Esophagus squamous epithelium (tissue), 5 donors: Measurements from ENCODE around the gene NUP88. TPM values are rescaled to one million over a fixed set of nuclear protein-coding genes. Genes with fewer than 3 reads are reported as not detected.

Experiments used
- DNase-seq: peaks from one replicate; lab custom pipeline; 2025; lab: John Stamatoyannopoulos, UW
- H3K27ac ChIP-seq, 4 donors: fragments of 200-600 bp; sonication (generic); one replicate each; pipeline ENCODE4 v1.5.1; 2016 to 2019; ENCODE audit warnings: mild to moderate bottlenecking in 1 of 4
- H3K27me3 ChIP-seq, 4 donors: fragments of 200-600 bp; sonication (generic); 1 replicate in 3 of 4; 2 replicates in 1 of 4; pipeline versions ENCODE4 v1.5.1 to v1.6.0; 2017 to 2021; ENCODE audit warnings: antibody characterized with exemption in 1 of 4
- H3K36me3 ChIP-seq, 3 donors: fragments of 200-600 bp; sonication (generic); one replicate each; pipeline ENCODE4 v1.5.1; 2016 to 2019
- H3K4me1 ChIP-seq, 3 donors: fragments of 200-600 bp; sonication (generic); one replicate each; pipeline ENCODE4 v1.5.1; 2017 to 2019
- H3K4me3 ChIP-seq, 4 donors: fragments of 200-600 bp; sonication (generic); 1 replicate in 3 of 4; 2 replicates in 1 of 4; pipeline ENCODE4 v1.5.1; 2016 to 2019; ENCODE audit warnings: mild to moderate bottlenecking in 2 of 4, moderate library complexity in 1 of 4
- H3K9me3 ChIP-seq, 3 donors: fragments of 200-600 bp; sonication (generic); one replicate each; pipeline ENCODE4 v1.5.1; 2016 to 2019
- CTCF ChIP-seq, 6 experiments: fragments of 450-650 bp in 4 of 6; fragments of 200-600 bp in 2 of 6; sonication (generic) in 2 of 6; IDR thresholded peaks; one replicate each; pipeline ENCODE4 v1.5.1; 2016 to 2019; ENCODE audit warnings: antibody characterized with exemption in 6 of 6, mild to moderate bottlenecking in 4 of 6, moderate library complexity in 4 of 6
- POLR2A ChIP-seq, 4 donors: fragments of 450-650 bp; IDR thresholded peaks; one replicate each; pipeline ENCODE4 v1.6.1; 2017; ENCODE audit warnings: antibody characterized with exemption in 4 of 4, mild to moderate bottlenecking in 4 of 4, moderate library complexity in 3 of 4
- WGBS, 2 donors: methylation state at CpG; one replicate each; pipeline ENCODE4 v1.1.5; 2018; 5-methylcytosine and 5-hydroxymethylcytosine counted together
- intact Hi-C: fragments of 100-400 bp; cut with DNase I; formaldehyde crosslinking; loops from one replicate; pipeline ENCODE4 v1.15.0; 2022
- total RNA-seq, 4 donors: library from RNA; depleted of rRNA; stranded (reverse); fragments of >200 nt; gene quantifications; one replicate each; pipeline ENCODE4 v1.1.0, GENCODE V29; 2016
- donor health status: DM: yes; HTN: yes; CAD: no.

Gene NUP88
- total RNA-seq, 4 donors from 2014 or later, result 35.7 to 79.5 (median 69.5) TPM

- TF ChIP-seq POLR2A (IDR thresholded peaks at IDR 0.05) (no peak), CTCF (IDR thresholded peaks at IDR 0.05) (no peak)
- intact Hi-C loops, result no loop called here
- 81 to 87% methylated on average over 8 of the region's 8 CpGs for WGBS, 2 donors
- H3K36me3 ChIP-seq, result peaks cover 9 to 97% (median 35%) of the 10 kb centered on the region in 3 donors
- H3K27ac ChIP-seq, result no peak overlapping the region
- H3K4me1 ChIP-seq, result no peaks in the 10 kb centered on the region
- no peaks in the 10 kb centered on the region for H3K27me3 ChIP-seq
- no peak overlapping the region for H3K4me3 ChIP-seq
- DNase-seq, result no peak
- H3K9me3 ChIP-seq, result no peaks in the 10 kb centered on the region
Observed at GRCh38 chr17:5446786-5447185, 27.3 kb upstream of the NUP88 start.

- no peak for DNase-seq
- no peak for TF ChIP-seq POLR2A (IDR thresholded peaks at IDR 0.05)
- no peak for TF ChIP-seq CTCF (IDR thresholded peaks at IDR 0.05)
- H3K9me3 ChIP-seq, result no peaks in the 10 kb centered on the region
- H3K36me3 ChIP-seq, result peaks cover 9 to 74% (median 25%) of the 10 kb centered on the region in 3 donors
- H3K27ac ChIP-seq, result no peak overlapping the region
- peaks cover 0 to 8% (median 5%) of the 10 kb centered on the region in 3 donors for H3K4me1 ChIP-seq
- intact Hi-C loops, result no loop called here
- H3K4me3 ChIP-seq, result no peak overlapping the region
- 93 to 95% methylated on average over 9 to 18 of the region's 22 CpGs for WGBS, 2 donors
- H3K27me3 ChIP-seq, result no peaks in the 10 kb centered on the region
Observed at GRCh38 chr17:5444209-5444608, 24.7 kb upstream of the NUP88 start.

GRCh38 chr17:5443728-5444127 is 24.3 kb upstream of the NUP88 start:
- Histone ChIP-seq H3K27ac (no peak overlapping the region), H3K9me3 (no peaks in the 10 kb centered on the region), H3K4me1 (peaks cover 0 to 9% (median 5%) of the 10 kb centered on the region in 3 donors), H3K36me3 (peaks cover 9 to 69% (median 25%) of the 10 kb centered on the region in 3 donors), H3K4me3 (no peak overlapping the region), H3K27me3 (no peaks in the 10 kb centered on the region)
- DNase-seq, result no peak
- WGBS, 2 donors, result 87 to 88% methylated on average over 5 to 6 of the region's 6 CpGs
- TF ChIP-seq POLR2A (IDR thresholded peaks at IDR 0.05) (no peak), CTCF (IDR thresholded peaks at IDR 0.05) (no peak)
- intact Hi-C loops, result no loop called here

GRCh38 chr17:5439446-5439764 is 19.9 kb upstream of the NUP88 start:
- 0 to 28% methylated on average over 1 of the region's 1 CpG for WGBS, 2 donors
- DNase-seq, result no peak
- Histone ChIP-seq H3K9me3 (no peaks in the 10 kb centered on the region), H3K27ac (peak overlapping the region; percentile 70 to 89 (median 79)), H3K4me1 (peaks cover 9 to 45% (median 21%) of the 10 kb centered on the region in 3 donors), H3K4me3 (peak overlapping the region; percentile 67 to 92 (median 74)), H3K36me3 (peaks cover 6 to 59% (median 24%) of the 10 kb centered on the region in 3 donors), H3K27me3 (no peaks in the 10 kb centered on the region)
- peak in 1 of 6 experiments; percentile 4 for TF ChIP-seq CTCF (IDR thresholded peaks at IDR 0.05)
- no peak for TF ChIP-seq POLR2A (IDR thresholded peaks at IDR 0.05)
- intact Hi-C loops, result no loop called here

- peak; percentile 35 for DNase-seq
- no peaks in the 10 kb centered on the region for H3K9me3 ChIP-seq
- peaks cover 9 to 45% (median 21%) of the 10 kb centered on the region in 3 donors for H3K4me1 ChIP-seq
- intact Hi-C loops, result no loop called here
- peak within 1 kb of the TSS; percentile 70 to 89 (median 79) for H3K27ac ChIP-seq
- peak within 1 kb of the TSS; percentile 67 to 92 (median 74) for H3K4me3 ChIP-seq
- TF ChIP-seq CTCF (IDR thresholded peaks at IDR 0.05), result peak; percentile 96 to 100 (median 100)
- peak in 2 of 4 donors; percentile 36 to 71 for TF ChIP-seq POLR2A (IDR thresholded peaks at IDR 0.05)
- H3K27me3 ChIP-seq, result no peaks in the 10 kb centered on the region
- 2% methylated on average over 9 to 12 of the region's 75 CpGs for WGBS, 2 donors
- peaks cover 6 to 59% (median 22%) of the 10 kb centered on the region in 3 donors for H3K36me3 ChIP-seq
Observed at GRCh38 chr17:5438716-5439445, 19.4 kb upstream of the NUP88 start, which contains the start of gene C1QBP. Gene C1QBP (minus strand): TSS chr17:5439155. CDS start chr17:5439073, 82 bp downstream.
